Esophagus (tissue), 2 donors: ENCODE results near the gene VAC14. TPM values are rescaled to one million over a fixed set of nuclear protein-coding genes. Genes with fewer than 3 reads are reported as not detected.
A peak's percentile ranks its signal among the peaks of the same experiment; 100 is the strongest.

Experiments
- H3K27ac ChIP-seq, 2 donors: one replicate each; pipeline ENCODE4 v1.5.1; 2013; ENCODE audit warnings: low read depth in 2 of 2, mild to moderate bottlenecking in 2 of 2, inconsistent platforms in 1 of 2, low read length in 1 of 2, moderate library complexity in 1 of 2
- H3K27me3 ChIP-seq, 2 donors: one replicate each; pipeline ENCODE4 v1.6.1; 2013; ENCODE audit warnings: low read length in 2 of 2, control low read depth in 1 of 2, mild to moderate bottlenecking in 1 of 2; ENCODE audit not compliant: insufficient read depth in 2 of 2, control insufficient read depth in 1 of 2
- H3K36me3 ChIP-seq, 2 donors: one replicate each; pipeline ENCODE4 v1.6.1; 2013; ENCODE audit warnings: low read length in 1 of 2; ENCODE audit not compliant: control insufficient read depth in 2 of 2, insufficient read depth in 2 of 2
- H3K4me1 ChIP-seq, 2 donors: one replicate each; pipeline ENCODE4 v1.6.1; 2013; ENCODE audit warnings: low read length in 1 of 2; ENCODE audit not compliant: control insufficient read depth in 2 of 2, insufficient read depth in 2 of 2
- H3K4me3 ChIP-seq, 2 donors: one replicate each; pipeline ENCODE4 v1.5.1; 2013; ENCODE audit warnings: low read length in 2 of 2, mild to moderate bottlenecking in 2 of 2, low read depth in 1 of 2, moderate library complexity in 1 of 2
- H3K9me3 ChIP-seq, 2 donors: one replicate each; pipeline ENCODE4 v1.6.1; 2013; ENCODE audit warnings: mild to moderate bottlenecking in 2 of 2, low read depth in 1 of 2, low read length in 1 of 2, moderate library complexity in 1 of 2; ENCODE audit not compliant: control insufficient read depth in 2 of 2, insufficient read depth in 1 of 2
- WGBS, 2 donors: extraction: QIAGEN DNeasy Blood & Tissue Kit; methylation state at CpG; one replicate each; pipeline ENCODE4 v1.1.7; 2013; 5-methylcytosine and 5-hydroxymethylcytosine counted together
- polyA plus RNA-seq, 2 donors: library from polyadenylated mRNA; stranded (reverse); fragments of 200-250 nt; gene quantifications; one replicate each; pipeline ENCODE4 v1.2.3, GENCODE V29; 2013
- donor health status: healthy with polysubstance abuse.
- donor health status: Bipolar disorder and iron deficiency.

The VAC14 gene
- polyA plus RNA-seq, 2 donors, result 24.8 to 31.3 TPM

DNA sequence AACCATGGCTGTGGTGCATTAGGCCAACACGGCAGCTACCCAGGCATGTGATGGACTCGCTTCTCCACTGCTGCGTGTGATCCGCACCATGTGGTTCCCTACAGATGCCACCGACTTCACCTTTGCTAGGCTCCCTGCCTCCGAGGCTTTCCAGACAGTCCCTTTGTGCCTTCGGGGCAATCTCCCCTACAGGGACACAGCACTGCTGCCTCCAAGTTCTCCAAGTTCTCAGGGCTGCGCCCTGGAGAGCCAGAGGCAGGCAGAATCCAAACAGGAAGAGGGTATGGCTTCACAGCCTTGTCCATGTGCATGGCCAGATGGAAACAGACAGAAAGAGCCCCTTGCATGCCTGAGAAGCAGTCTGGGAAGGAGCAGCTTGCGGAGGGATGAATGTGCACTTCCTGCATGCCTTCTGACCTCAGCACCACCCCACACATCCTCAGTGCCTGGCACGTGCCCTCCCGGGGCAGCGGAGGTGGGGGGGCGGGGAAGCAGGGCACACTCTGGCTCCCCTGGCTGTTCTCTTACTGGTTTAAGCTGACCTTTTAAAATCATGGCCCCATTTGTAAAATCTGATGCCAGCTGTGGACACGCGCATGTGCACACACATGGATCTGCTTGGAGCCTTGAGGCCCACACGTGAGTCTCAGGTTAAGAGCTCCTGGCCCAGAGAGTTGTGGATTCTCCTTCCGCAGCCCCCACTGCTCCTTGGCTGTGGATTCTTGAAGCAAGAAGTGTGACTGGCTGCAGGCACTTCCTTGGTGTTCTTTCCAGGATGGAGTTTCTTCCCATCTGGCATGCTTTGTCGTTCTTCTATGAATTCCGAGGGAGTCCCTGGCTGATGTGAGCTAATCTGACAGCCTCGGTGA lies 59.8 kb downstream of the VAC14 start:
- H3K4me3 ChIP-seq, result no peak overlapping the region
- H3K27ac ChIP-seq, result peak overlapping the region; percentile 8 to 19
- WGBS, 2 donors, result 67 to 68% methylated on average over 20 of the region's 20 CpGs
- H3K27me3 ChIP-seq, result no peaks in the 10 kb centered on the region
- peaks cover 0 to 26% of the 10 kb centered on the region in 2 donors for H3K36me3 ChIP-seq
- H3K9me3 ChIP-seq, result no peaks in the 10 kb centered on the region
- H3K4me1 ChIP-seq, result peaks cover 8 to 13% of the 10 kb centered on the region in 2 donors

DNA sequence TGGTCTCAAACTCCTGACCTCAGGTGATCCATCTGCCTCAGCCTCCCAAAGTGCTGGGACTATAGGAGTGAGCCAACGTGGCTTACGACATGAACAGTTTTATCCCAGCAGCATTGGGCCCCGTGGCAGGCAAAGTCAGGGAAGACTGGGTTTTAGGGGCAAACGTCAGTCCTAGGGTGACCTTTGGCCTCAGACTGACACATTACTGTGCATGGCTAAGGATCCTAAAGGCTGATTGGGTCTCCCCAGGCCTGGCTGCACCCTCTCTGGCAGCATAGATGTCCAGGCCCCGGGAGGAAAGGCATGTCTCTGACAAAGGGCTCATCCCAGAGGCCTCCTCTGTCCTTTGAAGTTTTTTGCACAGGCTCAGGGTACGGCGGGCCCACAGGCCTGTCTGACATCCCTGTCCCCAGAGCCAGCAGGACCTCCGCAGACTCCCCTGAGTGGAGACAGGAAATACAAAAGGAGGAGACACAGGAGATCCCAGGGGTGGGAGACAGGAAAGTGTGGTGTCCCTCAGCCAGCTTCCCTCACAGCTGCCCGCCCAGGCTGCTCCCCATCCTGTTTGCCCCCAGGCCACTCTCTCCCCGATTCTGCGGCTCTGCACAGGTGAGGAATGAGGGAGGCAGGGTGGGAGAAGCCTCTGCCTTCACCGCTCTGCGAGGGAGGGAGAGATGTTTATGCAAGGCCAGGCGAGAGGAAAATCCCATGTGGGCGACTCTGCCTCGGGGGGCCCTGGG lies 60.6 kb downstream of the VAC14 start:
- H3K9me3 ChIP-seq, result no peaks in the 10 kb centered on the region
- peaks cover 0 to 26% of the 10 kb centered on the region in 2 donors for H3K36me3 ChIP-seq
- H3K27me3 ChIP-seq, result no peaks in the 10 kb centered on the region
- no peak overlapping the region for H3K4me3 ChIP-seq
- H3K4me1 ChIP-seq, result peaks cover 8 to 12% of the 10 kb centered on the region in 2 donors
- WGBS, 2 donors, result 72 to 75% methylated on average over 16 of the region's 16 CpGs
- H3K27ac ChIP-seq, result peak overlapping the region; percentile 8 to 19

- no peak overlapping the region for H3K27ac ChIP-seq
- peaks cover 0 to 23% of the 10 kb centered on the region in 2 donors for H3K36me3 ChIP-seq
- H3K27me3 ChIP-seq, result no peaks in the 10 kb centered on the region
- WGBS, 2 donors, result 82 to 86% methylated on average over 7 of the region's 7 CpGs
- H3K4me3 ChIP-seq, result no peak overlapping the region
- H3K4me1 ChIP-seq, result peaks cover 7 to 12% of the 10 kb centered on the region in 2 donors
- no peaks in the 10 kb centered on the region for H3K9me3 ChIP-seq
Measured at GRCh38 chr16:70739389-70739788, 61.6 kb downstream of the VAC14 start.

- H3K4me1 ChIP-seq, result peaks cover 7 to 12% of the 10 kb centered on the region in 2 donors
- 69 to 73% methylated on average over 22 of the region's 22 CpGs for WGBS, 2 donors
- peak overlapping the region; percentile 80 to 86 for H3K27ac ChIP-seq
- no peaks in the 10 kb centered on the region for H3K27me3 ChIP-seq
- H3K4me3 ChIP-seq, result no peak overlapping the region
- H3K9me3 ChIP-seq, result no peaks in the 10 kb centered on the region
- H3K36me3 ChIP-seq, result peaks cover 0 to 18% of the 10 kb centered on the region in 2 donors
Measured at GRCh38 chr16:70738083-70738977, 62.6 kb downstream of the VAC14 start.

DNA sequence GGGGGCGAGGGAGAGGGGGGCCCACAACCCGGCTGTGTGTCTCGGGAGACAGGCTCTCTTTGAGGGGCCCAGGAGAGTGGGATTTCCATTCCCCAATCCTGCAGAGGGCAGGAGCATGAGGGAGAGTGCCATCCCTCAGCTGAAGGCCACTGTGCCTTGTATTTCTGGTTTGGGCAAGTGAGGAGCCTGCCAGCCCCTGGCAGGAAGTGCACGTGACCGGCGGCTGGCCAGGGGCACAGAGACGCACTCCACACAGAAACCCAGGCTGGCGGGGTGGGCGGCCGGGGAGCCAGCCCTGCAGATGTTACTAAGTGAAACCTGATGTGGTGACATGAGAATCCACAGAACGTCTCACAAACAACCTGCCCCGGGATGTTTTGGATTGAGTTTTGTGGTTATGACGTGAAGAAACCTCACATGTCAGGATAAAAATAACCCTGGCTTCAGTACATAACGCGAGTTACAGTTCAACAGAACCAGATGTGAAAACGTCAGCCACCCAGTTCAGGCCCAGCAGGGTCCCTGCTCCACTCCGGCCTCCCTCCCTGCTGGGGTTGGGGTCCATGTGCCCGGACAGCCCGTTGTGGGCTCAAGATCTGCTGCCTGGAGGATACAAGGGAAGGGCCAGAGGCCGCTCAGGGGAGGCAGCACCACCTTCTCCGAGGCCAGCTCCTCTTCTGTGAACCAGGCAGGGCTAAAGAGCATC lies 63.4 kb downstream of the VAC14 start:
- no peaks in the 10 kb centered on the region for H3K27me3 ChIP-seq
- peaks cover 0 to 15% of the 10 kb centered on the region in 2 donors for H3K36me3 ChIP-seq
- no peaks in the 10 kb centered on the region for H3K9me3 ChIP-seq
- peaks cover 7 to 12% of the 10 kb centered on the region in 2 donors for H3K4me1 ChIP-seq
- 26 to 29% methylated on average over 21 of the region's 21 CpGs for WGBS, 2 donors
- peak overlapping the region; percentile 80 to 86 for H3K27ac ChIP-seq
- no peak overlapping the region for H3K4me3 ChIP-seq

- peaks cover 0 to 9% of the 10 kb centered on the region in 2 donors for H3K36me3 ChIP-seq
- no peaks in the 10 kb centered on the region for H3K27me3 ChIP-seq
- no peak overlapping the region for H3K4me3 ChIP-seq
- 83 to 86% methylated on average over 18 of the region's 18 CpGs for WGBS, 2 donors
- H3K9me3 ChIP-seq, result no peaks in the 10 kb centered on the region
- H3K4me1 ChIP-seq, result peaks cover 7 to 12% of the 10 kb centered on the region in 2 donors
- peak overlapping the region; percentile 77 to 86 for H3K27ac ChIP-seq
Measured at GRCh38 chr16:70736465-70737376, 64.2 kb downstream of the VAC14 start.

DNA sequence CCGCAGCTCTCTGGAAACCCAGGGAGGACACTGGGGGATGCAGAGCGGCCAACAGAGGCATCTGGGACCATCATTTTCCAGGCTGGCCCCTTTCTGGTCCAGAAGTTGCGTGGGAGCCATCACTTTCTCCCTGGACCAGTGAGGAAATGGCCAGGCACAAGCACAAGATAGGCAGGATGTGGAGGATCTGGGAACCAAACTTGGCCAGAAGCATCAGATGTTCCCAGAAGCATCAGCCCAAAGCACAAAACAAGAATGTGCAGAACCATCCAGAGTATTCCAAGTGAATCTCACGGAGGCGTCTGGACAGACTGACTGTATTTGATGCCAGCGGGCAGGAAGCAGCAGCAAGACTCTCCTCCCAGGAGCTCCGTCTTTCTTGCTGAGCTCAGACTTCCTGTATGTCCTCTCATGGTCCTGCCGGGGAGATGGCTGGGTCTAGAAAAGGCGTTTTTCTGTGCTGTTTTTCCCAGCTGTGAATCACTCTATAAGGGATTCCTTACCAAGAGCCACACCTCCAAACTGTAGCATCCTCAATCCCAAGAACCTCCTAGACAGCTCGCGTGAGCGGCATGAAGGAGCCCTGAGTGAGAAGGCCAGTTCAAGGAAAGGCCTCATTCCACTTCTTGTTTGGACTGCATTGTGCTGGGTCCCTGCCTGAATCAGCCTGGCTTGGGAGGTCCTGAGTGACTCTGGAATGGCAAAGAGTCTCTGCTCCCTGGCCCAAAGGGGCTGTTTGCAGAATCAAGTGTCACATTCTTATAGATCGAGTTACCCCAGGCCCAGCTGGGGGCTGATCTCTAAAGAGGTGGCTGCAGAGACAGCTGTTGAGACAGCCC lies 65.6 kb downstream of the VAC14 start:
- Histone ChIP-seq H3K27me3 (no peaks in the 10 kb centered on the region), H3K36me3 (peaks cover 3 to 10% of the 10 kb centered on the region in 2 donors), H3K4me1 (peaks cover 12 to 13% of the 10 kb centered on the region in 2 donors), H3K4me3 (no peak overlapping the region), H3K27ac (peak overlapping the region; percentile 48 to 86), H3K9me3 (no peaks in the 10 kb centered on the region)
- 78 to 82% methylated on average over 13 of the region's 13 CpGs for WGBS, 2 donors
